ENCODE data around the gene NBEA. TPM values are rescaled to one million over a fixed set of nuclear protein-coding genes. Genes with fewer than 3 reads are reported as not detected.

The NBEA gene
- total RNA-seq, 2 experiments from 2014 or later, result 3.5 to 3.8 TPM

DNA sequence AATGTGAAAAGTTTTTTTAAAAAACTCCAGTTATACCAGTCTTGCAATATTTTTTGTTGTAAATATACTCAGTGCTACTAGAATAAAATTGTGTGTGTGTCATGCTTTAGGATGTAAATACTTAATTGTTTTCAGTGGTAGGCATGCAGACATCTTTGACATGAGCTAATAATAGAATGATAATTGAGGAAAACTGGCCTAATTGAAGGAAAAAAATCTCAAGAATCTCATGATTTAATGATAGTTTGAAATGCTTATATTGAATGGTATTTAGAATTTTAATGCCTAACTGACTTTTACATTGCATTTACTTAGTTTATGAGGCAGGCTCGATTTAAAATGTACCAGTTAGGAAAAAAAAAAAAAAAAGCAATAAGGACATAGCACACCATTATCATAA lies 537.6 kb downstream of the NBEA start:
- H3K4me3 ChIP-seq (ENCODE audit: low read length), result no peak overlapping the region
- H3K27me3 ChIP-seq (ENCODE audit: control insufficient read depth in 1 of 2, insufficient read depth in 2 of 2, low read length in 2 of 2), result peaks cover 40 to 45% of the 10 kb centered on the region in 2 experiments
- ATAC-seq (ENCODE audit: poor library complexity), result no peak
- DNase-seq, result no peak
- H3K9me3 Mint-ChIP-seq, result no peaks in the 10 kb centered on the region
- intact Hi-C loops (cut with DNase I, micrococcal nuclease), result no loop called here
- TF ChIP-seq, protein P1, sequence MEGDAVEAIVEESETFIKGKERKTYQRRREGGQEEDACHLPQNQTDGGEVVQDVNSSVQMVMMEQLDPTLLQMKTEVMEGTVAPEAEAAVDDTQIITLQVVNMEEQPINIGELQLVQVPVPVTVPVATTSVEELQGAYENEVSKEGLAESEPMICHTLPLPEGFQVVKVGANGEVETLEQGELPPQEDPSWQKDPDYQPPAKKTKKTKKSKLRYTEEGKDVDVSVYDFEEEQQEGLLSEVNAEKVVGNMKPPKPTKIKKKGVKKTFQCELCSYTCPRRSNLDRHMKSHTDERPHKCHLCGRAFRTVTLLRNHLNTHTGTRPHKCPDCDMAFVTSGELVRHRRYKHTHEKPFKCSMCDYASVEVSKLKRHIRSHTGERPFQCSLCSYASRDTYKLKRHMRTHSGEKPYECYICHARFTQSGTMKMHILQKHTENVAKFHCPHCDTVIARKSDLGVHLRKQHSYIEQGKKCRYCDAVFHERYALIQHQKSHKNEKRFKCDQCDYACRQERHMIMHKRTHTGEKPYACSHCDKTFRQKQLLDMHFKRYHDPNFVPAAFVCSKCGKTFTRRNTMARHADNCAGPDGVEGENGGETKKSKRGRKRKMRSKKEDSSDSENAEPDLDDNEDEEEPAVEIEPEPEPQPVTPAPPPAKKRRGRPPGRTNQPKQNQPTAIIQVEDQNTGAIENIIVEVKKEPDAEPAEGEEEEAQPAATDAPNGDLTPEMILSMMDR (IDR thresholded peaks at IDR 0.05), result no peak
- peaks cover 8 to 29% of the 10 kb centered on the region in 2 experiments for H3K9me3 ChIP-seq (ENCODE audit: control insufficient read depth in 1 of 2, insufficient read depth in 1 of 2, low read length in 2 of 2)
- H3K4me1 ChIP-seq (ENCODE audit: insufficient read depth, low read length), result peaks cover 18% of the 10 kb centered on the region
- H3K27me3 Mint-ChIP-seq, result peaks cover 49% of the 10 kb centered on the region
- H3K36me3 Mint-ChIP-seq (ENCODE audit: low read depth), result peaks cover 4% of the 10 kb centered on the region
- H3K4me1 Mint-ChIP-seq (ENCODE audit: low read depth), result peaks cover 20% of the 10 kb centered on the region
- POLR2A ChIA-PET, result no interaction called here
- H3K27ac Mint-ChIP-seq, result no peak overlapping the region
- H3K36me3 ChIP-seq (ENCODE audit: insufficient read depth, low read length), result no peaks in the 10 kb centered on the region
- H3K27ac ChIP-seq (ENCODE audit: low read depth in 1 of 2, low read length in 2 of 2), result no peak overlapping the region
- CTCF ChIA-PET, result no interaction called here
- H3K4me3 Mint-ChIP-seq, result no peak overlapping the region

DNA sequence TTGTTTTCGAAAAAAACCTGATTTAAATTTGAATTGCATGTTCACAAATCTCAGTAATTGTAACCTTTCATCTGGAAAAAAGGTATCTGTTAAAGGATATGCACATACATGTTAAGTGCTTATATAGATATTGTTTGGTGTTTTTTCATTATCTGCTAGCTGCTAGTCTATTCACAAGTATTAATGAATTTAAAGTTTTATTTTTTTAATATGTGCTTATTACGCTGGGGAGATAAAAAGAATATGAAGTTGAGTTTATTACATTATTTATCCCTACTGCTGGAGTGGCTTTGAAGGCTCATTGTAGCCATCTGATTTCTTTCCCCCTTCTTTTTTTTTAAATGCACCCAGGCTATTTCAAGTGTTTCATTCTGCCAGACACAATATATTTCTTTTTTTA lies 538.3 kb downstream of the NBEA start:
- H3K27ac Mint-ChIP-seq, result no peak overlapping the region
- TF ChIP-seq, protein P1 (IDR thresholded peaks at IDR 0.05), result no peak
- Histone ChIP-seq H3K27ac (ENCODE audit: low read depth in 1 of 2, low read length in 2 of 2) (no peak overlapping the region), H3K36me3 (ENCODE audit: insufficient read depth, low read length) (no peaks in the 10 kb centered on the region), H3K9me3 (ENCODE audit: control insufficient read depth in 1 of 2, insufficient read depth in 1 of 2, low read length in 2 of 2) (peaks cover 3 to 24% of the 10 kb centered on the region in 2 experiments), H3K4me1 (ENCODE audit: insufficient read depth, low read length) (peaks cover 13% of the 10 kb centered on the region), H3K27me3 (ENCODE audit: control insufficient read depth in 1 of 2, insufficient read depth in 2 of 2, low read length in 2 of 2) (peaks cover 33 to 38% of the 10 kb centered on the region in 2 experiments), H3K4me3 (ENCODE audit: low read length) (no peak overlapping the region)
- peaks cover 4% of the 10 kb centered on the region for H3K36me3 Mint-ChIP-seq (ENCODE audit: low read depth)
- peaks cover 14% of the 10 kb centered on the region for H3K4me1 Mint-ChIP-seq (ENCODE audit: low read depth)
- POLR2A ChIA-PET, result no interaction called here
- H3K9me3 Mint-ChIP-seq, result no peaks in the 10 kb centered on the region
- no peak for DNase-seq
- no peak for ATAC-seq (ENCODE audit: poor library complexity)
- no peak overlapping the region for H3K4me3 Mint-ChIP-seq
- H3K27me3 Mint-ChIP-seq, result peaks cover 42% of the 10 kb centered on the region
- CTCF ChIA-PET, result no interaction called here
- intact Hi-C loops (cut with DNase I, micrococcal nuclease), result no loop called here

DNA sequence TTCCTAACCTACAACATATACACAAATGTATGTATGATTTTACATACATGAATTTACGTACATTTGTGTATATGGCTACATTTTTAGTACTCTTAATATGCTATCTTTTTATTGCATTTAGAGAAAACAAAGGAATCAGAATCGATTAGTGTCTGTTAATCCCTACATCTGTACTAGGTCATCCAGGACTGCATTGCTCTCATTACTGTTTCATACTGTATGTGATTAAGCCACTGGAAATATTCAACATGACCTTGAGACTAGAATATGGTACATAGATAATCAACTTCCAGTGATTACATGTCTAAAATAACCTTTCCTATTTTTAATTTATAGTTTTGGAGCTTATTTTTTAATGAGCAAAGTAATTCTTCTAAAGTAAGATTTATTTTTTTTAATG lies 539.7 kb downstream of the NBEA start:
- intact Hi-C loops (cut with DNase I, micrococcal nuclease), result no loop called here
- no peaks in the 10 kb centered on the region for H3K36me3 ChIP-seq (ENCODE audit: insufficient read depth, low read length)
- no peaks in the 10 kb centered on the region for H3K4me1 Mint-ChIP-seq (ENCODE audit: low read depth)
- H3K4me3 Mint-ChIP-seq, result no peak overlapping the region
- H3K4me3 ChIP-seq (ENCODE audit: low read length), result no peak overlapping the region
- H3K36me3 Mint-ChIP-seq (ENCODE audit: low read depth), result no peaks in the 10 kb centered on the region
- peaks cover 19 to 27% of the 10 kb centered on the region in 2 experiments for H3K27me3 ChIP-seq (ENCODE audit: control insufficient read depth in 1 of 2, insufficient read depth in 2 of 2, low read length in 2 of 2)
- TF ChIP-seq, protein P1 (IDR thresholded peaks at IDR 0.05), result no peak
- ChIA-PET CTCF (no interaction called here), POLR2A (no interaction called here)
- H3K9me3 ChIP-seq (ENCODE audit: control insufficient read depth in 1 of 2, insufficient read depth in 1 of 2, low read length in 2 of 2), result peaks cover 0 to 10% of the 10 kb centered on the region in 2 experiments
- ATAC-seq (ENCODE audit: poor library complexity) (no peak), DNase-seq (no peak)
- no peak overlapping the region for H3K27ac ChIP-seq (ENCODE audit: low read depth in 1 of 2, low read length in 2 of 2)
- H3K4me1 ChIP-seq (ENCODE audit: insufficient read depth, low read length), result no peaks in the 10 kb centered on the region
- no peak overlapping the region for H3K27ac Mint-ChIP-seq
- peaks cover 28% of the 10 kb centered on the region for H3K27me3 Mint-ChIP-seq
- no peaks in the 10 kb centered on the region for H3K9me3 Mint-ChIP-seq

All from CD4-positive, alpha-beta T cell (primary cell).